B cell (primary cell): Measurements from ENCODE around the gene ERBB4.

Experiments
- EZH2 ChIP-seq: IDR thresholded peaks from 2 replicates; pipeline ENCODE4 v1.6.1; 2012; ENCODE audit warnings: borderline replicate concordance, low read depth, mild to moderate bottlenecking, moderate library complexity, low read length; ENCODE audit not compliant: insufficient read depth, poor library complexity, severe bottlenecking
- TF ChIP-seq, protein P1 (sequence below): fragments of 200-600 bp; IDR thresholded peaks from one replicate; pipeline ENCODE4 v1.8.0; 2022; ENCODE audit warnings: antibody characterized with exemption, mild to moderate bottlenecking

DNA sequence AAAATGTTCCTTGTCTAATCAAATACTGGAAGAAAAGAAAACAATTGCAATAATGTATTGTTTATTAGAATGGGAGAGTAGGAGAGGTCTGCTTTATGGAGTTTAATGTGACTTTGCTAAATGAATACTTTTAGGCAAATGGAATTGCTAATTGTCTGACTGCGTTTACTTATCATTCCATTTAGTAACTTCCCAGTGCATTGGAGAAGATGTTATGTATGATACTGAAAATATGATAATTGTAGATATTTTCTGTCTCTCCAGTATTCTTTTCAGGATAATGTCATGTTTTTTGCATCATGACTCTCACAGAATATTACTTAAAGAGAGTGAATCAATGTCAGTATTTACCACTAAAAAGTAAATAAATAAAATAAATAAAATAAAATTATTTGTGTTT is 8.1 kb upstream of the ERBB4 start:
- TF ChIP-seq EZH2, result no peak
- TF ChIP-seq, protein P1, sequence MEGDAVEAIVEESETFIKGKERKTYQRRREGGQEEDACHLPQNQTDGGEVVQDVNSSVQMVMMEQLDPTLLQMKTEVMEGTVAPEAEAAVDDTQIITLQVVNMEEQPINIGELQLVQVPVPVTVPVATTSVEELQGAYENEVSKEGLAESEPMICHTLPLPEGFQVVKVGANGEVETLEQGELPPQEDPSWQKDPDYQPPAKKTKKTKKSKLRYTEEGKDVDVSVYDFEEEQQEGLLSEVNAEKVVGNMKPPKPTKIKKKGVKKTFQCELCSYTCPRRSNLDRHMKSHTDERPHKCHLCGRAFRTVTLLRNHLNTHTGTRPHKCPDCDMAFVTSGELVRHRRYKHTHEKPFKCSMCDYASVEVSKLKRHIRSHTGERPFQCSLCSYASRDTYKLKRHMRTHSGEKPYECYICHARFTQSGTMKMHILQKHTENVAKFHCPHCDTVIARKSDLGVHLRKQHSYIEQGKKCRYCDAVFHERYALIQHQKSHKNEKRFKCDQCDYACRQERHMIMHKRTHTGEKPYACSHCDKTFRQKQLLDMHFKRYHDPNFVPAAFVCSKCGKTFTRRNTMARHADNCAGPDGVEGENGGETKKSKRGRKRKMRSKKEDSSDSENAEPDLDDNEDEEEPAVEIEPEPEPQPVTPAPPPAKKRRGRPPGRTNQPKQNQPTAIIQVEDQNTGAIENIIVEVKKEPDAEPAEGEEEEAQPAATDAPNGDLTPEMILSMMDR, result no peak
